Fibroblast of peridontal ligament (primary cell): ENCODE measurements around the gene MCHR1.
A peak's percentile ranks its signal among the peaks of the same experiment; 100 is the strongest.
"Not testable (repeated sequence)": the region's sequence is repeated elsewhere in the genome, so short reads cannot be mapped to it uniquely, and the experiment has no call there.

Experiments
- DNase-seq: peaks from one replicate; pipeline ENCODE4 v3.0.0-alpha.2; 2010; ENCODE audit errors: extremely low read depth

The MCHR1 gene

GRCh38 chr22:40690370-40690769 is 11.1 kb downstream of the MCHR1 start:
- no peak for DNase-seq

GRCh38 chr22:40691532-40691931 is 12.2 kb downstream of the MCHR1 start:
- DNase-seq = no peak

- no peak for DNase-seq
Observed at GRCh38 chr22:40694411-40694810, 15.1 kb downstream of the MCHR1 start.

- no peak for DNase-seq
Observed at GRCh38 chr22:40701274-40701673, 22.0 kb downstream of the MCHR1 start.

- DNase-seq = no peak
Observed at GRCh38 chr22:40703174-40703573, 23.9 kb downstream of the MCHR1 start.

- DNase-seq = no peak
Observed at GRCh38 chr22:40703736-40704135, 24.5 kb downstream of the MCHR1 start.

GRCh38 chr22:40705918-40706682 is 26.8 kb downstream of the MCHR1 start:
- no peak for DNase-seq

GRCh38 chr22:40707154-40707553 is 27.9 kb downstream of the MCHR1 start:
- DNase-seq = no peak

- no peak for DNase-seq
Observed at GRCh38 chr22:40708177-40708576, 28.9 kb downstream of the MCHR1 start.

GRCh38 chr22:40709752-40710413 is 30.6 kb downstream of the MCHR1 start:
- peak; percentile 79 for DNase-seq

- no peak for DNase-seq
Observed at GRCh38 chr22:40712311-40712710, 33.0 kb downstream of the MCHR1 start.

- DNase-seq = peak; percentile 50
Observed at GRCh38 chr22:40714499-40715337, 35.4 kb downstream of the MCHR1 start.

- DNase-seq = no peak
Observed at GRCh38 chr22:40716116-40716515, 36.8 kb downstream of the MCHR1 start.

GRCh38 chr22:40717657-40718056 is 38.4 kb downstream of the MCHR1 start:
- not testable (repeated sequence) for DNase-seq

GRCh38 chr22:40718250-40719204 is 39.2 kb downstream of the MCHR1 start:
- no peak for DNase-seq

- DNase-seq = no peak
Observed at GRCh38 chr22:40719599-40719998, 40.3 kb downstream of the MCHR1 start.

- DNase-seq = not testable (repeated sequence)
Observed at GRCh38 chr22:40720156-40720537, 40.9 kb downstream of the MCHR1 start.

- no peak for DNase-seq
Observed at GRCh38 chr22:40720538-40721256, 41.4 kb downstream of the MCHR1 start.

- DNase-seq = no peak
Observed at GRCh38 chr22:40721266-40721665, 42.0 kb downstream of the MCHR1 start.

GRCh38 chr22:40723396-40723933 is 44.2 kb downstream of the MCHR1 start:
- no peak for DNase-seq
